Measurements from ENCODE around the gene DTD2.

DTD2 gene

DNA sequence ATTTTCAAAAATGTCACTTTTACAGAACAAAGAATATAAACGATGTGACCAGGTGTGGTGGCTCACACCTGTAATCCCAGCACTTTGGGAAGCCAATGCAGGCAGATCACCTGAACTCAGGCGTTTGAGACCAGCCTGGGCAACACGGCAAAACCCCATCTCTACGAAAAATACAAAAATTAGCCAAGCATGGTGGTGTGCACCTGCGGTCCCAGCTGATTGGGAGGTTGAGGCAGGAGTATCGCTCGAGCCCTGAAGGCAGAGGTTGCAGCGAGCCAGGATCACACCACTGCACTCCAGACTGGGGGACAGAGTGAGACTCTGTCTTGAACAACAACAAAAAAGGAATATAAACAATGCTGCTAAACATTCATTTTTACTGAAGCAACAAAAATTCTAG lies 52.2 kb downstream of the DTD2 start:
- DNase-seq (ENCODE audit: low read depth), result no peak

DNA sequence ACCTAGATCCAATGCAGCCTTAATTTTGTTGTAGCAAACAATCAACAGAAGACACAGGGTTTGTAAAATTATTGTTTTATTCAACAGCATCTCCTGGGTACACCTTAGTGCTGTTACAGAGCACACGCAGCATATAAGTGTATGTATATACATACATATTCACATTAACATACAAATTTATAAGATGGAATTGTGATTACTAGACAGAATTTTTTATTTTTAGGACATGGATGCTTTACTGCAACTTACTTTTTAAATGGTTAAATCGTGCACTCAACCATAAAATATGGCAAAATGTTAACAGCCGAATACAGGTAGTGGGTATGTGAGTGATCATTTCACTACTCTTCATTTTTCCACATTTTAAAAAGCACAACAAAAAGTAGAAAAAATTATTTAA lies 53.6 kb downstream of the DTD2 start:
- DNase-seq (ENCODE audit: low read depth), result no peak

DNA sequence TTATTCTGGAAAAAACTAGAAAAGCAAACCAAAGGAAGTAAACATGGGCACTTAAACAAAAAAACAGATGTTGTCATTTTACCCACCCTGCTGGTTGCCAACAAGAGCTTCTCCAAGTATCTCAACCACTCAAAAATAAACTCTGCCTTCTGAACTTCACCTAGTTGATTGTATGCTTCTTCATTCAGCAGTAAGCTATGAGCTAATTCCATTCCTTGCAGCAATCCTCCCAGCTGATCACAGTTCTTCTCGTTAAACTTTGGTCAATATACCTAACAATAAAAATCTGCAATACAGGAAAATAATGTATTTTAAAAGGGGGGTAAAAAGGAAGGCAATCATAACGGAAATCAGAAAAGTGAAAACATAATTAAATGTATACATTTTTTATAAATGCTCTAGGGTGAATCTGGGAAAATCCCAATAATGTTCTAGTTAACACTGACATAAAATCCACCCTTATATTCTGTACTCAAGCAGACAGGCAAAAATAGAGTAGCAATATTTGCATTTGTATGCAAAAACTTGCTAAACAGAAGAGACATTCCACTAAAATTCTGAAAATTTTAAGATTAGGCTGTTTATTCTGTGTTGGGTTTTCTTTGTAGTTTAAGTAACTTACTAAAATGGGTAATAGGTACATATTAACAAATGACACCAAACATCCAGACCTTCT lies 54.4 kb downstream of the DTD2 start:
- DNase-seq (ENCODE audit: low read depth), result no peak

- DNase-seq (ENCODE audit: low read depth), result no peak
Measured at GRCh38 chr14:31401369-31401932, 55.9 kb downstream of the DTD2 start.

DNA sequence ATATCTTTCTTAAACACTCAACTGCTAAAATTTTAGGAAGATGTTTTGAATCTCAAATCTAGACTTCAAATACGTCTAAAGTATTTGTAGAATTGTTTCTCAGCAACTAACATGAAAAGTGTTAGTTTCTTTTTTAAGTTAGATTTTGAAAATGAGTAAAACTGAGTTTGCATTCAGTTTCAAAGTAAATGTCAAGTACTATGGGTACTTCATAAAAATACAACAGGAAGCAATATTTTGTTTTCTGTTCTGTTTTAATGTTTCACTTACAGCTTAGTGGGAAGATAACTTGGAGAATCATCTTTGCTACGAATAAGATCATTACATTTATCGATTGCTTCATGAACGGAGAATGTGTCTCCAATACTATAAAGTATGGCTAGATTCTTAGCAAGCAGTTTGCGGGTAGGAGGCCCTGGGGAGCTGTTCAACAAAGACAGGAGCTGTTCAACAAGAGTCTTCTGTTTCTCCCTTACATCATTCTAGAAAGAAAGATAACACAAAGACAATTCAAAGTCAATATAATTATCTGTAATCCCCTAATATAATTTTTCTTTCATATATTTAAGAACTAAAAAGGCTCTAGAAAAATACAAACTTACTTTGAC lies 57.2 kb downstream of the DTD2 start:
- DNase-seq (ENCODE audit: low read depth), result no peak

Measured in GM04503 (cell line).